Activated CD4-positive, alpha-beta T cell treated with anti-CD3 and anti-CD28 coated beads for 1 hour (primary cell): Measurements from ENCODE around the gene HLA-F.

Experiments
- DNase-seq: peaks from one replicate; pipeline ENCODE4 v3.0.0-alpha.2; 2020

HLA-F gene

GRCh38 chr6:29723262-29723665, at the start of gene HLA-F:
TSS of gene HLA-F (plus strand) at chr6:29723434. CDS start at chr6:29723464, 30 bp downstream.
- DNase-seq, result peak; percentile 75

- no peak for DNase-seq
Observed at GRCh38 chr6:29674008-29674407, 49.2 kb upstream of the HLA-F start.

GRCh38 chr6:29675561-29675960, 47.7 kb upstream of the HLA-F start:
- no peak for DNase-seq

DNA sequence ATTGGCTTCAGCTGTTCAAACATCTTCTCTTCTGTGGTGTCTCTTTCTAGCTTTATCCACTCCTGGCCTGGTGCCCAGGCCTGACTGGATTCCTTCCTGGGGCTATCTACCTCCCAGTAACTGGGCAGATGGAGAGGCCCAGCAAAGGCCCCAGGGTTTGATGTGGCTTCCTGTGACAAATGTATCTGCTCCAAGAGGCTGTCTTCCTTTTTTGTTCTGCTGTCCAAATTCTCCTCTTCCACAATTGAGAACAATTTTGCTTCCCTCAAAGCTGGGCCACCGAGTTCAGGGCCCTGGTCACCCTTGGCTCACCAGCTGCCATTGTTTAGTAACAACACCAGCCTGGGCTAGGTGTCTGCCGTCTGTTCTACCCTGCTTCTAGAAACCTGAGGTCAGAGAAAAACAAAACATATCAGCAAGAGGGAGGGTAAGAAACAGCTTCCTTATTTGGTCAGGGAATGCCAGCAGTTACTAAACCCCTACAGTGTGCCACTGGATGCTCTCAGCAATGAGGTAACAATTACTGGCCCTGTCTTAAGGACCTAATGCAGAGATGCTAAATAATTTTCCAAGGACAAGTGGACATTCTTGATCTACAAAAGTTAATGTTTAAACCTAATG, 46.1 kb upstream of the HLA-F start:
- no peak for DNase-seq

DNA sequence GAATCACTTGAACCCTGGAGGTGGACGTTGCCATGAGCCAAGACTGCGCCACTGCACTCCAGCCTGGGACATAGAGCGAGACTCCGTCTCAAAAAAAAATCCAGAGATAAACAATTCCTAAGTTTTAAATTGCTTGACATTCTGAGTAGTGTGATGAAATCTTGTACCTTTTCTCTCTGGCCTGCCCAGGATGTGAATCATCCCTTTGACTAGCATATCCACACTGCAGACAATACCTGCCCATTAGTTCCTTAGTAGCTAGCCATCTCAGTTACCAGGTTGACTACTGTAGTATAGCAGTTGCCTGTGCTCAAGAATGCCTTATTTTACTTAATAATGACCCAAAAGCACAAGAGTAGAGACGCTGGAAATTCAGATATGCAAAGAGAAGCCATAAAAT, 45.1 kb upstream of the HLA-F start:
- no peak for DNase-seq

DNA sequence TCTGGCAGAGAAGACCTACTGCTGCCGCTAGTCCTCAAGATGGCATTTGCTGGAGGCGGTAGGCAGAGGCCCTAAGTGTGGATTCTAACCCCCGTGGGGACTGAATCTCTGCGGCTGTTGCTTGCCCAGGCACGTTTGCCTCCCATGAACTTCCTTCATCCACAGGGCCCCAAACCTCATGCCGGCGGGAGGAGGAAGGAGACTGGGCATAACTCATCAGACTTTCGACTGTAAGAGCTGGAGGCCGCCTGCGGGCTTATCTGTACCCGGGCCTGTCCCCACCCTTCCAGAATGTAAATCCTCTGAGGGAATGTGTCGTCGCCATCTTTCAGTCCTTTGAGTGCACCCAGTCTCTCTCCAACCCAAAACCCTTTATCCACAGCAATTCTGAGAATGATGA, 43.3 kb upstream of the HLA-F start:
- DNase-seq, result no peak

- DNase-seq, result no peak
Observed at GRCh38 chr6:29680416-29680815, 42.8 kb upstream of the HLA-F start.

- DNase-seq, result no peak
Observed at GRCh38 chr6:29680904-29681303, 42.3 kb upstream of the HLA-F start, which contains the start of gene ZFP57. TSS of gene ZFP57 (minus strand) at chr6:29681152. CDS start at chr6:29677003, 4,149 bp downstream.

- DNase-seq, result no peak
Observed at GRCh38 chr6:29681811-29682210, 41.4 kb upstream of the HLA-F start.

- no peak for DNase-seq
Observed at GRCh38 chr6:29685718-29686326, 37.4 kb upstream of the HLA-F start.

DNA sequence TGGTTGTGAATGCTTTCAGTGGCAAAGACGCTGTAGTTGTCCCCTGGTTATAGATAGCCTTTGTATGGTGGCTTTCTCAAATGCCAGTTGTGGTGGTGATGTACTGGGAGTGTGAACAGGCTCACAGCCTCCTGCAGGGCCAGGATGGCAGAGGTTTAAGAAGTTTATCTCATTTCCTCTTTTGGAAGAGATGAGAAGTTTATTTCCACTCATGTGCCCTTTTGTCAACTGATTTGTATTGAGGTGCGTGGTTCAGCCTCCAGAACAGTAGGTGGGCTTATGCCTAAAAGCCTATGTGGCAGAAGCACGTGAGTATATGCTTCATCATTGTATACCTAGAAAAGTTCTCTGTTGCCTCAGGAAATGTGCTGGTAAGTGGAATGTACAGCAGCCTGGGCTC, 28.6 kb upstream of the HLA-F start:
- no peak for DNase-seq

GRCh38 chr6:29696147-29697125, 26.8 kb upstream of the HLA-F start:
- DNase-seq, result no peak

- peak; percentile 62 for DNase-seq
Observed at GRCh38 chr6:29702519-29703103, 20.6 kb upstream of the HLA-F start.

DNA sequence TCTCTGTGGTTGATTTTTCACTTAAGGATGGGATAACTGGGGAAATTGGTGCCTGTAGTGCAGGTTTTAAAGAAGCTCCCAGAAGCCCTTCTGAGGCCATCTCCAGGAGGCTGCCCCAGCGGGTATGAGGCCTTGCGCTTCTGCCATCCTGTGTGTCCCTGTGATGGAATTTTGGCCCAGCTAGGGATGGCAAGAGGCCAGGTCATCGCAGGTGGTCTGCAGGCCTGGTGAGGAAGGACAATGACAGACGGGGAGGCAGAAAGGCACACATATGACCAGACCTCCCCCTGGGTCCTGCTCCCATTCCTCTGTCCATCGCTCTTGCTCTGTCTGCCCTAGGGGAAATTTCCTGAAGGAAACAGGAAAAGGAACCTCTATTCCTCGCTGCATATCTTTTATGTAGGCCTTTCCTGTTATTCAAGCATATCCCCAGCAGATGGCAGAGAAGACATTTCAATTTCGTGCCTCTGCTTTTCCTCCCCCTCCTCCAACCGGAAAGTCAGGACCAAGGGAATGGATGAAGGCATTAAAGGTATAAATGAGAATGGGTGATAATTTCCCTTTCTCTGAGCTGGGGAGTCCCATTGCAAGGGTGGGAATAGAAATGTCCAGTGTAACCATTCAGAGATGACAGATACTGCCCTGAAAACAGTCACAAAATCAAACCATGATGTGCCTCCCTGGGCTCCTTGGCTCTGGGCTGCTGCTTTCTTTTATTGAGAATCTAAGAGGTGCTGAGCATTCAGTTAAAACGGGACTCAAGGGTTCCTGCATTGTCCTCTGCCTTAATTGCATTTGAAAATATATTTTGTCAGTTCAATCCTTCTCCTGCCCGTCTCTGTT, 17.6 kb upstream of the HLA-F start:
- DNase-seq, result no peak

GRCh38 chr6:29708432-29709179, 14.6 kb upstream of the HLA-F start:
- no peak for DNase-seq

GRCh38 chr6:29709188-29709587, 14.0 kb upstream of the HLA-F start:
- DNase-seq, result no peak

DNA sequence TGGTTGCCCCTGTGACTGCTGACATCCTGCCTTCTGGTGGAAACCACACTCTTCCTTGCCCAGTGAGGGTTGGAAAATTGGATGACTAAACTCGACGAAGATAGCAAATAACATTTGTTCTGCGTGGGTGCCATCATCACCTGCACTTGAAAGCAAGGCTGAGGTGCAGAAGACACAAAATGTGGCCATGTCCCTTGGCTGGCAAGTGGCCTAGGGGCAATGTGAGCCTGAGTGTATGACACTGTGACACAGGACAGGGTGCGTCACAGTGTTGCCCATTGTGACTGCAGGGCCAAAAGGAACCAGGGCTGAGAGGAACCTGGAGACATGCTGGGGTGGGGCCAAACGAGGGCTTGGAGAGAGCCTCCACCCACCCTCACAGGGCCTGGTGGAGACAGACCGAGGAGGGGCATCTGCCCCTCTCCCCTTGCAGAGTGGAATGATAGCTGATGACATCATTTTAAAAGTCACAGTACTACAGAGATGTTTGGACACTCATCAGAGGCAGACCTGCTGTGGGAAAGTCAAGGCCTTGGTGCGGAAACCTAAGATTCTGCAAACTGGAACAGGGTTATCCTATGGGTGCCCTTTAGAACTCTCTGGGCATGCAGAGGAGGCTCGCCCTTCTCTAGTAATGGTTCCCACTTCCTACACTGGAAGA, 12.8 kb upstream of the HLA-F start:
- DNase-seq, result no peak

- no peak for DNase-seq
Observed at GRCh38 chr6:29720863-29721262, 2.4 kb upstream of the HLA-F start.

- peak; percentile 66 for DNase-seq
Observed at GRCh38 chr6:29723666-29724588, 693 bp downstream of the HLA-F start.
